ENCODE measurements around the gene TMEM53.
"Not testable (repeated sequence)": the region's sequence is repeated elsewhere in the genome, so short reads cannot be mapped to it uniquely, and the experiment has no call there.

TMEM53 gene

DNA sequence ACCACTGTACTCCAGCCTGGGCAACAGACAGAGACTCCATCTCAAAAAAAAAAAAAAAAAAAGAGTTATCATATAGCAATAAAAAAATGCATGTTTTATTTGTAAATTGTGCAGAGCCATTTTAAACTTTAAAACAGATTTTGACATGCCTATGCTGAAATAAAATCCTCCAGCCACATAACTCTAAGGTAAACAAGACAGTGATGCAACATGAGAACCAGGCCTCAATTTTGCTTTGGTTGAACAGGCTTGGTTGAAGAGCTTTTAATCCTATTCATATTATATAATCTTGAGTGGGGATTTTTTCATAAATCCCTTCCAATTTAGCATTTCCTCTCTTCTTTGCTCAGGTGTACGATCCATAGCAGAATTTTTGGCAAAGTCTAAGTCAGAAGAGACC, 26.3 kb upstream of the TMEM53 start:
- DNase-seq (ENCODE audit: low read depth), result no peak
- no peak overlapping the region for H3K4me3 ChIP-seq (ENCODE audit: low read depth, low read length)
- TF ChIP-seq, protein P1, sequence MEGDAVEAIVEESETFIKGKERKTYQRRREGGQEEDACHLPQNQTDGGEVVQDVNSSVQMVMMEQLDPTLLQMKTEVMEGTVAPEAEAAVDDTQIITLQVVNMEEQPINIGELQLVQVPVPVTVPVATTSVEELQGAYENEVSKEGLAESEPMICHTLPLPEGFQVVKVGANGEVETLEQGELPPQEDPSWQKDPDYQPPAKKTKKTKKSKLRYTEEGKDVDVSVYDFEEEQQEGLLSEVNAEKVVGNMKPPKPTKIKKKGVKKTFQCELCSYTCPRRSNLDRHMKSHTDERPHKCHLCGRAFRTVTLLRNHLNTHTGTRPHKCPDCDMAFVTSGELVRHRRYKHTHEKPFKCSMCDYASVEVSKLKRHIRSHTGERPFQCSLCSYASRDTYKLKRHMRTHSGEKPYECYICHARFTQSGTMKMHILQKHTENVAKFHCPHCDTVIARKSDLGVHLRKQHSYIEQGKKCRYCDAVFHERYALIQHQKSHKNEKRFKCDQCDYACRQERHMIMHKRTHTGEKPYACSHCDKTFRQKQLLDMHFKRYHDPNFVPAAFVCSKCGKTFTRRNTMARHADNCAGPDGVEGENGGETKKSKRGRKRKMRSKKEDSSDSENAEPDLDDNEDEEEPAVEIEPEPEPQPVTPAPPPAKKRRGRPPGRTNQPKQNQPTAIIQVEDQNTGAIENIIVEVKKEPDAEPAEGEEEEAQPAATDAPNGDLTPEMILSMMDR (IDR thresholded peaks at IDR 0.05; ENCODE audit: low read depth, low read length, missing control alignments), result no peak
- in situ Hi-C loops (cut with HindIII; ENCODE audit: low sequenced_read_pairs), result no loop called here

DNA sequence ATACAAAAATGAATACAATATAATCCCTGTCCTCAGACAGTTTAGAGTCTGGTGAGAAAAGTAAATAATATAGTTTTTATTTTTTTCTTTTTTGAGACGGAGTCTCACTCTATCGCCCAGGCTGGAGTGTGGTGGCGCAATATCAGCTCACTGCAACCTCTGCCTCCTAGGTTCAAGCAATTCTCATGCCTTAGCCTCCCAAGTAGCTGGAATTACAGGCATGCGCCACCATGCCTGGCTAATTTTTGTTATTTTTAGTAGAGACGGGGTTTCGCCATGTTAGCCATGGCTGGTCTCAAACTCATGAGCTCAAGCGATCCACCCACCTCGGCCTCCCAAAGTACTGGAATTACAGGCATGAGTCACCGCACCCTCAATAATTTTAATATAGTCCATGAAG, 25.1 kb upstream of the TMEM53 start:
- DNase-seq (ENCODE audit: low read depth); in situ Hi-C loops (cut with HindIII; ENCODE audit: low sequenced_read_pairs): not testable (repeated sequence)

DNA sequence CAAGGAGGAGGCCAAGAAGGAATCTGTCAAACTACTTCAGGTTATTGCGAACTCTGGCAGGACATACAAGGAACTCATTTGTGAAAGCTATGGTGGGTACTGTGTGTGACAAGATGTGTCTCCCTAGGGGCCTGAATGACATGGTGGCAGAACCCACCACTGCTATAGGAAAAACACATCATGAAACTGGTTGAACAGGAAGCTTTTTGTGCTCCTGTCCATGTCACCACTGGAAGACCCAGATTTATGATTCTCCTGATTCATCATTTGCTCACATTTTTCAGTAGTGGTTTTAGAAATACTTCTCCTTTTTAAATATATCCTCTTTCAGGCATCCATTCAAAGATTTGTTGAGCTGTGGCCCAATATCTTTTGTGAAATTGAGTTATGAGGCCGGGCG, 23.9 kb upstream of the TMEM53 start:
- no peak for DNase-seq (ENCODE audit: low read depth)
- in situ Hi-C loops (cut with HindIII; ENCODE audit: low sequenced_read_pairs), result no loop called here
- H3K4me3 ChIP-seq (ENCODE audit: low read depth, low read length), result no peak overlapping the region
- TF ChIP-seq, protein P1 (IDR thresholded peaks at IDR 0.05; ENCODE audit: low read depth, low read length, missing control alignments), result no peak

More for the DNA sequence above, 25.1 kb upstream of the TMEM53 start:
- not testable (repeated sequence) for H3K4me3 ChIP-seq (ENCODE audit: low read depth, low read length)

DNA sequence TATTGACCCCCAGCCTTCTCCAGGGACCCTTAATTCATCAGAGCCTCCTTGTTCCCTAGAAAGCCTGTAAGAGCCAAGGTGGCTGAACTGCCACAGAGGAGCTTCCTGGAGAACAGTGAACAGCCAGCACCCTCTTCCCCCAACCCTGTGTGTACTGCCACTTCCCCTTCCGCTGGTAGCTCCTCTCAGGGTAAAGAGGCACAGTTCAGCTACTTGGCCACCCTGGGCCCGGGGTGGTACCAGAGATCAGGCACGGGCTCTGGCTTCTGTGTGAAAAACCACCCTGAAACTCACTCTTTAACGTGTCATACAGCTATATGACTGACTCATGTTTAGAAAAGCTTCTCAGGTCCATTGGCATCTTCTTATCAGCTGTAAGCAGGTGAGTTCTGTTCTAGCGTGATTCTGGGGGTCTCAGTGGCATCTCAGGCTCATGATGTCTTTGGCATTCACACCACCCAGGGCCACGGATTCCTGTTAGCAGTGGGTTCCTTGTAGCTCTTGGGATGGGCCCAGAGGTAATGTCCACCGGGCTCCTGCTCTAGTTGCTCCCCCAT, 22.6 kb upstream of the TMEM53 start:
- no peak for DNase-seq (ENCODE audit: low read depth)
- no peak overlapping the region for H3K4me3 ChIP-seq (ENCODE audit: low read depth, low read length)
- TF ChIP-seq, protein P1 (IDR thresholded peaks at IDR 0.05; ENCODE audit: low read depth, low read length, missing control alignments), result no peak
- in situ Hi-C loops (cut with HindIII; ENCODE audit: low sequenced_read_pairs), result no loop called here

DNA sequence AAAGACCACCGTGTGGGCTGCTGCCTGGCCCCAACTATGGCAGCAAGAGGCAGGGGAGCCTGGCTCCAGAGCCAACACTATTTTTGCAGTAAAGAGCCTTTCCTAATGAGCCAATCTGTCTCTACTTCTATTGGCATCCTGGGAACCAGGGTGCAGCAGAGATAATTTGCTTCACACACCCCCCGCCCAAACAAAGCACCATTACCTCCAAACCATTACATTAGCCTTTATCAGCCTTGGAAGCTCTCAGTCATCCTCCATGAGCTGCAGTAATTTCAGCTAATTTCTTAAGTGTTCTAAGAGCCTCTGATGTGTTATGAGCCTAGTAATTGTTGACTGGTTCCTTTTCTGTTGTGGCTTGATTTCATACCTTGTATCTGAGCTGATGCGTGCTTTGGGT, 21.8 kb upstream of the TMEM53 start:
- H3K4me3 ChIP-seq (ENCODE audit: low read depth, low read length), result no peak overlapping the region
- in situ Hi-C loops (cut with HindIII; ENCODE audit: low sequenced_read_pairs), result no loop called here
- no peak for DNase-seq (ENCODE audit: low read depth)
- TF ChIP-seq, protein P1 (IDR thresholded peaks at IDR 0.05; ENCODE audit: low read depth, low read length, missing control alignments), result no peak

DNA sequence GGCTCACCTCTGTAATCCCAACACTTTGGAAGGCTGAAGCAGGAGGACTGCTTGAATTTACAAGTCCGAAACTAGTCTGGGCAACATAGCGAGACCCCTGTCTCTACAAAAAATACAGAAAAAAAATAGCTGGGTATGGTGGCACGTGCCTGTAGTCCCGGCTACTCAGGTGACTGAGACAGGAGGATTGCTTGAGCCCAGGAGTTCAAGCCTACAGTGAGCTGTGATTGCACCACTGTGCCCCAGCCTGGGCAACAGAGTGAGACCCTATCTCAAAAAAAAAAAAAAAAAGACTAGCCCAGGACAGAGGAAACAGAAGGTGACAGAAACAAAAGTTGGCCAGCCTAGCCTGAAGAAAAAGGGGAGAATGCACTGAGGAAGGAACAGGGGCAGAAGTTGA, 21.4 kb upstream of the TMEM53 start:
- in situ Hi-C loops (cut with HindIII; ENCODE audit: low sequenced_read_pairs), result no loop called here
- H3K4me3 ChIP-seq (ENCODE audit: low read depth, low read length), result no peak overlapping the region
- no peak for DNase-seq (ENCODE audit: low read depth)
- TF ChIP-seq, protein P1 (IDR thresholded peaks at IDR 0.05; ENCODE audit: low read depth, low read length, missing control alignments), result no peak

DNA sequence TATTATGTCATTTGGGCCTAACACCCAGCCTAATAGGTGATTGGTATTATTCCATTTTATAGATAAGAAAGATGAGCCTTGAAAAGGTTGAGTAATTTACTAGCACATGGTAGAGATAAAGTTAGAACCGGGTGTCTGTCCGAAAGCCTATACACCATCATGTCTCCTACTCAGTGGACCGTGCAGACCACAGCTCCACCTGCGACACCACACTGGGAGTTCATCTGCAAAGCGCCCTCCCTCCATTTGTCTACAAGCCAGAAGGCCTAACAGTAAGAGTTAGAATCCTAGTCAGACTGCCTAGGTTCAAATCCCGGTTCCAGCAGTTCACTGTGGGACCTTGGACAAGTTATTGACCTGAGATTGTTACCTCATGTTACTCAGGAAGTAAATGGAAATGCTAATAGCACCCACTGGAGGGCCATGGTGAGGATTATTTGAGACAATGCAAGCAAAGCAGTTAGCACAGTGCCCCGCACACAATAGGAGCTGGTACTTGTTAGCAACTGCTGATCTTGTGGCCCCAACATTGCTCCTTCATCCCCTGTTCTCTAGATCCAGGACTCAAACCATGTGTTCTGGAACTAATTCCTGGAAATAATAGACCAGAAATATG, 20.7 kb upstream of the TMEM53 start:
- no peak for DNase-seq (ENCODE audit: low read depth)
- in situ Hi-C loops (cut with HindIII; ENCODE audit: low sequenced_read_pairs), result no loop called here
- H3K4me3 ChIP-seq (ENCODE audit: low read depth, low read length), result no peak overlapping the region
- TF ChIP-seq, protein P1 (IDR thresholded peaks at IDR 0.05; ENCODE audit: low read depth, low read length, missing control alignments), result no peak
